Trophoblast cell (in vitro differentiated cells and primary cell): ENCODE data around the gene ARHGEF3.

Experiments used
- DNase-seq, 2 donors: peaks; one replicate each; pipeline ENCODE4 v3.0.0-alpha.2; 2016
- H2AFZ ChIP-seq: 2 replicates; pipeline ENCODE4 v1.6.1; 2013; ENCODE audit warnings: low read length, moderate library complexity, mild to moderate bottlenecking; ENCODE audit not compliant: insufficient read depth, poor library complexity
- H2AK5ac ChIP-seq: 2 replicates; pipeline ENCODE4 v1.6.1; 2013; ENCODE audit warnings: mild to moderate bottlenecking, low read length
- H2BK120ac ChIP-seq: 2 replicates; pipeline ENCODE4 v1.6.1; 2013; ENCODE audit warnings: low read length, mild to moderate bottlenecking, moderate library complexity; ENCODE audit not compliant: insufficient read depth, poor library complexity
- H2BK12ac ChIP-seq: 2 replicates; pipeline ENCODE4 v1.6.1; 2013; ENCODE audit warnings: mild to moderate bottlenecking, low read length, moderate library complexity
- H2BK5ac ChIP-seq: 2 replicates; pipeline ENCODE4 v1.6.1; 2013; ENCODE audit warnings: low read length, low read depth, moderate library complexity, mild to moderate bottlenecking; ENCODE audit not compliant: poor library complexity
- H3K14ac ChIP-seq: 2 replicates; pipeline ENCODE4 v1.6.1; 2013; ENCODE audit warnings: mild to moderate bottlenecking, low read length
- H3K18ac ChIP-seq: 2 replicates; pipeline ENCODE4 v1.6.1; 2013; ENCODE audit warnings: mild to moderate bottlenecking, low read length
- H3K23ac ChIP-seq: 2 replicates; pipeline ENCODE4 v1.6.1; 2013; ENCODE audit warnings: low read length
- H3K27ac ChIP-seq: 2 replicates; pipeline ENCODE4 v1.5.1; 2013; ENCODE audit warnings: low read depth, mild to moderate bottlenecking, inconsistent platforms, low read length, moderate library complexity
- H3K27me3 ChIP-seq: 2 replicates; pipeline ENCODE4 v1.6.1; 2013; ENCODE audit warnings: inconsistent platforms, mild to moderate bottlenecking, low read length, moderate library complexity; ENCODE audit not compliant: insufficient read depth
- H3K36me3 ChIP-seq, 2 experiments: 1 replicate in 1 of 2; 2 replicates in 1 of 2; pipeline ENCODE4 v1.6.1; 2013; ENCODE audit warnings: low read length in 2 of 2, mild to moderate bottlenecking in 2 of 2, moderate library complexity in 1 of 2; ENCODE audit not compliant: insufficient read depth in 2 of 2, control insufficient read depth in 1 of 2
- H3K4ac ChIP-seq: 2 replicates; pipeline ENCODE4 v1.6.1; 2013; ENCODE audit warnings: low read depth, mild to moderate bottlenecking, low read length, moderate library complexity
- H3K4me1 ChIP-seq, 2 experiments: 1 replicate in 1 of 2; 2 replicates in 1 of 2; pipeline ENCODE4 v1.6.1; 2013; ENCODE audit warnings: low read length in 2 of 2, mild to moderate bottlenecking in 2 of 2, moderate library complexity in 1 of 2; ENCODE audit not compliant: insufficient read depth in 2 of 2, control insufficient read depth in 1 of 2
- H3K4me2 ChIP-seq: 2 replicates; pipeline ENCODE4 v1.6.1; 2013; ENCODE audit warnings: inconsistent platforms, mild to moderate bottlenecking, low read length, moderate library complexity
- H3K4me3 ChIP-seq: 2 replicates; pipeline ENCODE4 v1.5.1; 2013; ENCODE audit warnings: mild to moderate bottlenecking, low read depth, low read length, inconsistent platforms
- H3K79me1 ChIP-seq: one replicate; pipeline ENCODE4 v1.6.1; 2013; ENCODE audit warnings: low read length
- H3K79me2 ChIP-seq: 2 replicates; pipeline ENCODE4 v1.6.1; 2013; ENCODE audit warnings: low read length, mild to moderate bottlenecking; ENCODE audit not compliant: control insufficient read depth, insufficient read depth, poor library complexity
- H3K9ac ChIP-seq: 2 replicates; pipeline ENCODE4 v1.6.1; 2013; ENCODE audit warnings: mild to moderate bottlenecking, low read length
- H3K9me3 ChIP-seq: 2 replicates; pipeline ENCODE4 v1.6.1; 2013; ENCODE audit warnings: low read depth, mild to moderate bottlenecking, control low read depth, inconsistent platforms, low read length; ENCODE audit not compliant: insufficient read depth
- H4K12ac ChIP-seq: 2 replicates; pipeline ENCODE4 v1.6.1; 2013; ENCODE audit warnings: low read depth, mild to moderate bottlenecking, low read length, moderate library complexity
- H4K8ac ChIP-seq: 2 replicates; pipeline ENCODE4 v1.6.1; 2013; ENCODE audit warnings: low read depth, mild to moderate bottlenecking, low read length, moderate library complexity
- H4K91ac ChIP-seq: one replicate; pipeline ENCODE4 v1.6.1; 2013; ENCODE audit warnings: low read depth, mild to moderate bottlenecking, low read length, moderate library complexity
- WGBS: extraction: QIAGEN DNeasy Blood & Tissue Kit; methylation state at CpG from one replicate; pipeline ENCODE4 v1.1.7; 2013; ENCODE audit warnings: missing lambda C conversion rate; ENCODE audit not compliant: insufficient read length, insufficient coverage; ENCODE audit errors: extremely low coverage; 5-methylcytosine and 5-hydroxymethylcytosine counted together

ARHGEF3 gene

DNA sequence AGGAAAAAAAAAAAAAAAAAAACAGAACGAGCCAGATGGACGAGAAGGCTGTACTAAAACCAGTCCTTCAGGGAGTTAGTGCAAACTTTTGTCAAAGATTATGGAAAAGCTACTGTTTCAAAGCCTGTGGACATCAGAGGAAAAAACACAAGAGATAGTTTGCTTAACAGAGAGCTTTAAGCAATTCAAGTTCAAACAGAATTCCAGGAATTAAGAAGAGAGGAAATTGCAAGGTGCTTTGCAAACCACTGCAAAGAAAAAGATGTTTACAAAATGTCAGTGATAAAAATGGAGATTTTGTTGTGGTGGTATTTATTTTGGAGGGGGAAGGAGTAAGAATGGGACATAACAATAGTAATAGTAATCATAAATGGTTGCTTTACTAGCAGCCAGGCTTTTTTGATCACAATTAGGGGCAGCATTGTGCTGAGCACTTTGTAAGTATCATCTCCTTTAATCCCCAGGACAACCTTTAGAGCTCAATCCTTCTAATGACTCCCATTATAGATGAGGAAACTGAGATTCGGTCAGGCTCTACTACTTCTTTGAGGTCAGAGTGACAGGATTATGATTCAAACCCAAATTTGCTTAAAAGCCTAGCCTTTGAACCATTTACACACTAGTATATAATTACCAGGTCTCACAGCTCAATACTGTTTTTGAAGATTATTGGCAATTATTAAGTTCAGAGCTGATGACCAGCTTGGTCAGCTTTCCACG lies 22.4 kb upstream of the ARHGEF3 start:
- Histone ChIP-seq H2BK120ac (no peak overlapping the region), H3K9me3 (no peaks in the 10 kb centered on the region), H4K8ac (no peak overlapping the region), H3K79me1 (no peaks in the 10 kb centered on the region), H2BK5ac (no peak overlapping the region), H3K27ac (peak overlapping the region; percentile 47), H3K23ac (no peak overlapping the region), H3K18ac (no peak overlapping the region), H2AK5ac (no peak overlapping the region), H3K4me2 (no peak overlapping the region), H3K4ac (no peak overlapping the region), H2AFZ (no peak overlapping the region), H3K79me2 (no peaks in the 10 kb centered on the region), H4K91ac (no peak overlapping the region), H3K4me1 (peaks cover 5 to 11% of the 10 kb centered on the region in 2 experiments), H3K4me3 (no peak overlapping the region), H2BK12ac (no peak overlapping the region), H3K9ac (no peak overlapping the region), H4K12ac (no peak overlapping the region), H3K14ac (no peak overlapping the region), H3K36me3 (no peaks in the 10 kb centered on the region), H3K27me3 (no peaks in the 10 kb centered on the region)
- no CpG with 5 or more reads among the region's 4 CpGs for WGBS
- no peak for DNase-seq

DNA sequence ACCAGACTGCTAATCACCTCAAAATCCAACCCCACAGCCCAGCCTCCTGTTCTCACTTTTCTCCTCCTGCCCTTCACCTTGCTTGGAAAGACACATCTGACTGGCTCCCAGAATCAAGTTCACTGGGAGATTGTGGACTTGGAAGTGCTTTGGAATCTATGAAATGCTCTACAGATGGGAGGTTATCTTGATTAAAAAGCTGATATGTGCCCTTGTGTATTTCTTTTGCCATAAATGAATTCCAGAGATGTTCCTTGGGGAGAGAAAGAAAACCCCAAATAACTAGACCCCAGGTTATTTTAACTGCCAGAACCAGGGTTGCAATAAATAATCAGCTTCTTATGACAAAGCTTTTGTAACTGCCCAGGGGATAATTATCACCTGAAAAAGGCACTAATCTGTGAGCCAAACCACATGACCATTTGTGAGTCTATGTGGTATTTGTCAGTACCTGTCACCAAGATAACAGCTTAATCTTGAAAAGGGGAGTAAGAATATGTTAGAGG lies 21.7 kb upstream of the ARHGEF3 start:
- no peak overlapping the region for H3K9ac ChIP-seq
- H3K14ac ChIP-seq, result no peak overlapping the region
- H3K79me2 ChIP-seq, result no peaks in the 10 kb centered on the region
- no peak overlapping the region for H2BK12ac ChIP-seq
- no peak overlapping the region for H4K91ac ChIP-seq
- H3K23ac ChIP-seq, result no peak overlapping the region
- H3K36me3 ChIP-seq, result no peaks in the 10 kb centered on the region
- H2BK5ac ChIP-seq, result no peak overlapping the region
- no peaks in the 10 kb centered on the region for H3K9me3 ChIP-seq
- H3K4me1 ChIP-seq, result peaks cover 4 to 8% of the 10 kb centered on the region in 2 experiments
- no peaks in the 10 kb centered on the region for H3K27me3 ChIP-seq
- no peak overlapping the region for H3K4me3 ChIP-seq
- H3K27ac ChIP-seq, result no peak overlapping the region
- no peak overlapping the region for H4K12ac ChIP-seq
- H2AK5ac ChIP-seq, result no peak overlapping the region
- no peak overlapping the region for H2AFZ ChIP-seq
- H3K4ac ChIP-seq, result no peak overlapping the region
- H3K18ac ChIP-seq, result no peak overlapping the region
- H3K4me2 ChIP-seq, result no peak overlapping the region
- H3K79me1 ChIP-seq, result no peaks in the 10 kb centered on the region
- H4K8ac ChIP-seq, result no peak overlapping the region
- no peak overlapping the region for H2BK120ac ChIP-seq
- peak in 1 of 2 donors; percentile 38 for DNase-seq

DNA sequence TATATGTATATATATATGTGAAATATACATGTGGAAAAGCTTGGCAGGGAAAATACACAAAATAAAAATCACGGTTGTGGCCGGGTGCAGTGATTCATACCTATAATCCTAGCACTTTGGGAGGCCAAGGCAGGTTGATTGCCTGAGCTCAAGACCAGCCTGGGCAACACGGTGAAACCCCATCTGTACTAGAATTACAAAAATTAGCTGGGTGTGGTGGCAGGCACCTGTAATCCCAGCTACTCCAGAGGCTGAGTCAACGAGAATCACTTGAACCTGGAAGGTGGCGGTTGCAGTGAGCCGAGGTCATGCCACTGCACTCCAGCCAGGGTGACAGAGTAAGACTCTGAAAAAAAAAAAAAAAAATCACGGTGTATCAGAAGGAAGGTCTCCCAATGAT lies 20.8 kb upstream of the ARHGEF3 start:
- H3K23ac ChIP-seq, result no peak overlapping the region
- H3K9ac ChIP-seq, result no peak overlapping the region
- H4K12ac ChIP-seq, result no peak overlapping the region
- WGBS, result no CpG with 5 or more reads among the region's 7 CpGs
- H2AFZ ChIP-seq, result no peak overlapping the region
- no peak overlapping the region for H3K4me3 ChIP-seq
- peaks cover 4 to 8% of the 10 kb centered on the region in 2 experiments for H3K4me1 ChIP-seq
- no peak overlapping the region for H3K4ac ChIP-seq
- H3K27ac ChIP-seq, result no peak overlapping the region
- H3K79me2 ChIP-seq, result no peaks in the 10 kb centered on the region
- no peak overlapping the region for H4K91ac ChIP-seq
- no peak overlapping the region for H3K18ac ChIP-seq
- H2BK12ac ChIP-seq, result no peak overlapping the region
- H2AK5ac ChIP-seq, result no peak overlapping the region
- no peaks in the 10 kb centered on the region for H3K79me1 ChIP-seq
- no peaks in the 10 kb centered on the region for H3K9me3 ChIP-seq
- no peak overlapping the region for H3K14ac ChIP-seq
- no peak overlapping the region for H4K8ac ChIP-seq
- no peak overlapping the region for H2BK5ac ChIP-seq
- H2BK120ac ChIP-seq, result no peak overlapping the region
- H3K27me3 ChIP-seq, result no peaks in the 10 kb centered on the region
- no peaks in the 10 kb centered on the region for H3K36me3 ChIP-seq
- no peak for DNase-seq
- H3K4me2 ChIP-seq, result no peak overlapping the region

DNA sequence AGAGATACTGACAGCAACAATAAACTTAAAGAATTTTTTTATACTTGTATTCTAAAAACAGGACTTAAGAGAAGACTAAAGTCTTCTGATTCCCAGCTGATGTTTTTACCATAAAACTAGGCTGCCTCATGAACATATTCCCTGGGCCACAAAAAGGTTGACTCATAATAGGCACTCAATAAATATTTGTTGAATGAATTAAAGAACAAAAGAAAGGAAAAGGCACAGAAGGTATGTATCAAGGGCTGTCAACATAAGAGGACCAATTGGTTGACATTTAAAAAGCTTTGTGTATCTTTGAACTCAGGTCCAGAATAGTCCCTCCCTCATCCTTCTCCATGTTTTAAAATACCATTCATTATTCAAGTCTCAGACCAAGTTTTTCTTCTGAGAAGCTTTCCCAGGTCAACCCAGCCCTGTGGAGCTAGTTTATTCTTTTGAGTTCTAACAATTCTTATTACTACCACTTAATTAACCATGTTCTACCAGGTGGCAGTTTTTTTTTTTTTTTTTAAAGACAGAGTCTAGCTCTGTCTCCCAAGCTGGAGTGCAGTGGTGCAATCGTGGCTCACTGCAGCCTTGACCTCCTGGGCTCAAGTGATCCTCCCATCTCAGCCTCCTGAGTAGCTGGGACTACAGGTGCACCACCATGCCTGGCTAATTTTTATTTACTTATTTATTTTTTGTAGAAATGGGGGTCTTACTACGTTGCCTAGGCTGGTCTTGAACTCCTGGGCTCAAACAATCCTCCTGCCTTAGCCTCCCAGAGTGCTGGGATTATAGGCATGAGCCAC lies 17.5 kb upstream of the ARHGEF3 start:
- H3K27ac ChIP-seq, result no peak overlapping the region
- no peaks in the 10 kb centered on the region for H3K79me2 ChIP-seq
- no peaks in the 10 kb centered on the region for H3K9me3 ChIP-seq
- H2BK120ac ChIP-seq, result no peak overlapping the region
- H2BK12ac ChIP-seq, result no peak overlapping the region
- H4K91ac ChIP-seq, result no peak overlapping the region
- no peak for DNase-seq
- no peaks in the 10 kb centered on the region for H3K27me3 ChIP-seq
- H2AK5ac ChIP-seq, result no peak overlapping the region
- H2AFZ ChIP-seq, result no peak overlapping the region
- WGBS, result no CpG with 5 or more reads among the region's 2 CpGs
- H4K12ac ChIP-seq, result no peak overlapping the region
- no peak overlapping the region for H3K4ac ChIP-seq
- no peak overlapping the region for H4K8ac ChIP-seq
- no peak overlapping the region for H2BK5ac ChIP-seq
- H3K18ac ChIP-seq, result no peak overlapping the region
- H3K4me2 ChIP-seq, result no peak overlapping the region
- no peaks in the 10 kb centered on the region for H3K79me1 ChIP-seq
- H3K23ac ChIP-seq, result no peak overlapping the region
- no peak overlapping the region for H3K14ac ChIP-seq
- peaks cover 0 to under 1% of the 10 kb centered on the region in 2 experiments for H3K4me1 ChIP-seq
- H3K9ac ChIP-seq, result no peak overlapping the region
- no peak overlapping the region for H3K4me3 ChIP-seq
- H3K36me3 ChIP-seq, result no peaks in the 10 kb centered on the region
